ENCODE data around the gene GFRA4. TPM values are rescaled to one million over a fixed set of nuclear protein-coding genes. Genes with fewer than 3 reads are reported as not detected.

The GFRA4 gene
- total and polyA plus RNA-seq, 2 experiments from 2014 or later: not detected

GRCh38 chr20:3613821-3614440 is 49.3 kb downstream of the GFRA4 start:
- H3K4me3 ChIP-seq: no peak overlapping the region
- H3K27me3 ChIP-seq: no peaks in the 10 kb centered on the region
- no peaks in the 10 kb centered on the region for H3K36me3 ChIP-seq
- DNase-seq (ENCODE audit: low read depth in 1 of 2, low spot score in 1 of 2): no peak
- H3K4me1 ChIP-seq (ENCODE audit: low read depth): no peaks in the 10 kb centered on the region
- no peak for TF ChIP-seq CTCF (IDR thresholded peaks at IDR 0.05; ENCODE audit: low read depth, low read length)
- no peak overlapping the region for H3K27ac ChIP-seq
- H3K9me3 ChIP-seq (ENCODE audit: low read depth): no peaks in the 10 kb centered on the region

GRCh38 chr20:3612795-3613572 is 50.2 kb downstream of the GFRA4 start:
- H3K27ac ChIP-seq: no peak overlapping the region
- H3K27me3 ChIP-seq: no peaks in the 10 kb centered on the region

GRCh38 chr20:3611901-3612300 is 51.3 kb downstream of the GFRA4 start:
- no peak for TF ChIP-seq CTCF (IDR thresholded peaks at IDR 0.05; ENCODE audit: low read depth, low read length)
- Histone ChIP-seq H3K27me3 (no peaks in the 10 kb centered on the region), H3K9me3 (ENCODE audit: low read depth) (no peaks in the 10 kb centered on the region), H3K36me3 (no peaks in the 10 kb centered on the region), H3K4me3 (no peak overlapping the region), H3K4me1 (ENCODE audit: low read depth) (no peaks in the 10 kb centered on the region), H3K27ac (no peak overlapping the region)
- no peak for DNase-seq (ENCODE audit: low read depth in 1 of 2, low spot score in 1 of 2)

More at GRCh38 chr20:3612795-3613572, 50.2 kb downstream of the GFRA4 start:
- peak in 1 of 2 donors; percentile 21 for DNase-seq (ENCODE audit: low read depth in 1 of 2, low spot score in 1 of 2)
- Histone ChIP-seq H3K9me3 (ENCODE audit: low read depth) (no peaks in the 10 kb centered on the region), H3K36me3 (no peaks in the 10 kb centered on the region), H3K4me1 (ENCODE audit: low read depth) (no peaks in the 10 kb centered on the region), H3K4me3 (no peak overlapping the region)
- TF ChIP-seq CTCF (IDR thresholded peaks at IDR 0.05; ENCODE audit: low read depth, low read length): no peak

Other genes with a start within 250 kb of the GFRA4 start
- gene ATRN, start 192.4 kb downstream of the GFRA4 start, total RNA-seq: 26.2 and 26.8 TPM in 2 replicates
- gene ATRN, start 192.4 kb downstream of the GFRA4 start, polyA plus RNA-seq: 12.0 and 13.6 TPM in 2 replicates
- gene ADAM33, start 18.6 kb upstream of the GFRA4 start, total RNA-seq: 0.07 and 1.3 TPM in 2 replicates
- gene ADAM33, start 18.6 kb upstream of the GFRA4 start, polyA plus RNA-seq: 0.45 and 0.56 TPM in 2 replicates
- gene SIGLEC1, start 49.2 kb upstream of the GFRA4 start, total RNA-seq: not detected in 2 replicates
- not detected in 2 replicates for gene SIGLEC1, start 49.2 kb upstream of the GFRA4 start, polyA plus RNA-seq
- 0.18 and 0.92 TPM in 2 replicates for gene HSPA12B, start 69.3 kb upstream of the GFRA4 start, total RNA-seq
- gene HSPA12B, start 69.3 kb upstream of the GFRA4 start, polyA plus RNA-seq: 1.2 TPM in 1 of 2 replicates, not detected in the other
- 22.5 and 24.1 TPM in 2 replicates for gene ADISSP, start 104.4 kb upstream of the GFRA4 start, total RNA-seq
- 38.5 and 45.3 TPM in 2 replicates for gene ADISSP, start 104.4 kb upstream of the GFRA4 start, polyA plus RNA-seq
- gene SPEF1, start 118.0 kb upstream of the GFRA4 start, total RNA-seq: 0.95 and 1.6 TPM in 2 replicates
- gene SPEF1, start 118.0 kb upstream of the GFRA4 start, polyA plus RNA-seq: 0.61 and 1.2 TPM in 2 replicates
- gene CENPB, start 123.3 kb upstream of the GFRA4 start, total RNA-seq: 45.0 and 47.6 TPM in 2 replicates
- 10.5 and 12.5 TPM in 2 replicates for gene CENPB, start 123.3 kb upstream of the GFRA4 start, polyA plus RNA-seq
- gene CDC25B, start 132.9 kb upstream of the GFRA4 start, total RNA-seq: 16.9 and 59.9 TPM in 2 replicates
- gene CDC25B, start 132.9 kb upstream of the GFRA4 start, polyA plus RNA-seq: 9.7 and 31.7 TPM in 2 replicates
- gene AP5S1, start 157.1 kb upstream of the GFRA4 start, total RNA-seq: 7.6 and 15.5 TPM in 2 replicates
- 4.7 and 22.9 TPM in 2 replicates for gene AP5S1, start 157.1 kb upstream of the GFRA4 start, polyA plus RNA-seq
- 34.7 and 40.9 TPM in 2 replicates for gene MAVS, start 183.4 kb upstream of the GFRA4 start, total RNA-seq
- gene MAVS, start 183.4 kb upstream of the GFRA4 start, polyA plus RNA-seq: 15.0 and 19.8 TPM in 2 replicates
- 29.2 and 33.4 TPM in 2 replicates for gene PANK2, start 226.0 kb upstream of the GFRA4 start, total RNA-seq
- 21.0 and 24.1 TPM in 2 replicates for gene PANK2, start 226.0 kb upstream of the GFRA4 start, polyA plus RNA-seq

Data from cardiac muscle cell (in vitro differentiated cells and primary cell).